Retinal pigment epithelial cell (primary cell): ENCODE measurements around the gene FLII.

Experiments used
- DNase-seq: peaks from one replicate; pipeline ENCODE4 v3.0.0-alpha.2; 2010; ENCODE audit warnings: low read depth
- H3K4me3 ChIP-seq: 2 replicates; pipeline ENCODE4 v1.5.1; 2011; ENCODE audit warnings: mild to moderate bottlenecking, low read length, control low read depth, moderate library complexity
- CTCF ChIP-seq: conservative IDR thresholded peaks from 2 replicates; pipeline ENCODE4 v1.5.1; 2011; ENCODE audit warnings: low read depth, low read length, control low read depth, inconsistent platforms

FLII gene

GRCh38 chr17:18260332-18261145 is 2.0 kb upstream of the FLII start, which contains the start of gene MIEF2:
TSS of gene MIEF2 (plus strand) at chr17:18260662. CDS start at chr17:18262721, 2,059 bp downstream.
- peak; percentile 79 for DNase-seq
- H3K4me3 ChIP-seq, result peak within 1 kb of the TSS; percentile 83
- TF ChIP-seq CTCF, result no peak

GRCh38 chr17:18259621-18260331 is 1.2 kb upstream of the FLII start:
- H3K4me3 ChIP-seq, result peak overlapping the region; percentile 83
- DNase-seq, result no peak
- TF ChIP-seq CTCF, result no peak

DNA sequence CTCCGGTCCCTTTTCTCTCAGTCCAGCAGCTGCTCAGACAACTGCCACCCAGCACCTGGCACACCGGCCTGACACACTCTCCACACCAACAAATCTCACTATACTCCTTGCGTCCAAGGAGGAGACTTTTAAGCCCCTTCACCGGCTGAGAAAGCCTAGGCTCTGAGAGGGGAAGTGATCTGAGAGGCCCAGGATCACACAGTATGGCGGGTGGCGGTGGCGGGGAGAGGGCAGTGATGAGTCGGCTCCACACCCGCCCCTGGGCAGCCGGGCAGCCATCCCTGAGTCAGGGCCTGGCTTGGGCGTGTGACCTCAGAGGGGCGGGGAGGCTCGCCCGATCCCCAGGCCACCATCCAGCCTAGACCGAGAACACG is 569 bp downstream of the FLII start:
- DNase-seq, result no peak
- TF ChIP-seq CTCF, result peak; percentile 4
- peak overlapping the region; percentile 85 for H3K4me3 ChIP-seq

GRCh38 chr17:18257268-18257981 is 1.1 kb downstream of the FLII start:
- H3K4me3 ChIP-seq, result peak overlapping the region; percentile 85
- no peak for TF ChIP-seq CTCF
- no peak for DNase-seq

DNA sequence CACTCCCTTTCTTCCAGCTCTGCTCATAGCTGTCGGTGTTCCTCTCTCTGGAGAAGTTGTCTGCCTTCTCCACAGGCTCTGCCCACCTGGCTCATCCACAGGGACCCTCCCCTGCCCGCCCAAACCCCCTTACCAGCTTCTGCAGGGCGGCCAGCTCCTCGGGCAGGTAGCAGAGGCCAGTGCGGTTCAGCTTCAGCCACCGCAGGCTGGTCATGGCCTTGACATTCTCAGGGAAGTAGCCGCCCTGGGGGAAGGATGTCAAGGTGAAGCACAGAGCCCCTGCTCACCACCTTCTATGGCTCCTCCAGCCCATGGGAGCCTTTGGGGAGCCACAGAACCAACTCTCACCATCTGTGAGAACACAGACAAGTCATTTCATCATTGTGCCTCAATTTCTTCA is 1.8 kb downstream of the FLII start:
- H3K4me3 ChIP-seq, result peak overlapping the region; percentile 85
- no peak for DNase-seq
- no peak for TF ChIP-seq CTCF

- no peak for TF ChIP-seq CTCF
- H3K4me3 ChIP-seq, result no peak overlapping the region
- DNase-seq, result no peak
Measured at GRCh38 chr17:18256351-18256750, 2.2 kb downstream of the FLII start.
